Globus pallidus (tissue), 1 donor: ENCODE data around the gene CCL18.
"Not testable (repeated sequence)": the region's sequence is repeated elsewhere in the genome, so short reads cannot be mapped to it uniquely, and the experiment has no call there.

Source experiments
- DNase-seq: peaks from one replicate; pipeline ENCODE4 v3.0.0-alpha.2; 2015; ENCODE audit warnings: low spot score

Gene CCL18

GRCh38 chr17:36072431-36073121 is 8.5 kb downstream of the CCL18 start:
- DNase-seq, result peak; percentile 16

DNA sequence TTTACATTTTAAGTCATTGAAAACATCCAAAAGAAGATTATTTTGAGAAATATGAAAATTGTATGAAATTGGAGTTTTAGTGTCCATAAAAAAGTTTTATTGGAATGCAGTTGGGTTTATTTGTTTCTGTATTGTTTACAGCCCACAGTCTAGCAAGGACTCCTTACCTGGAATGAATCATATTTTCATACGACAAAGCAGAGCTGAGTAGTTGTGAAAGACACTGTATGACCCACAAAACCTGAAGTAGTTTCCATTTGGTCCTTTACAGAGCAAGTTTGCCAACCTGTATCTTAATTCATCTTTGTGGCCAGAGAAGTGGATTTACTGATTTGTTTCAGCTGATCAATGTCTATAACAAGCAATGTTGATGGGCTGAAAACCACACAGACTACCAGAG is 10.3 kb downstream of the CCL18 start:
- no peak for DNase-seq

- not testable (repeated sequence) for DNase-seq
Observed at GRCh38 chr17:36081681-36082471, 17.8 kb downstream of the CCL18 start.

DNA sequence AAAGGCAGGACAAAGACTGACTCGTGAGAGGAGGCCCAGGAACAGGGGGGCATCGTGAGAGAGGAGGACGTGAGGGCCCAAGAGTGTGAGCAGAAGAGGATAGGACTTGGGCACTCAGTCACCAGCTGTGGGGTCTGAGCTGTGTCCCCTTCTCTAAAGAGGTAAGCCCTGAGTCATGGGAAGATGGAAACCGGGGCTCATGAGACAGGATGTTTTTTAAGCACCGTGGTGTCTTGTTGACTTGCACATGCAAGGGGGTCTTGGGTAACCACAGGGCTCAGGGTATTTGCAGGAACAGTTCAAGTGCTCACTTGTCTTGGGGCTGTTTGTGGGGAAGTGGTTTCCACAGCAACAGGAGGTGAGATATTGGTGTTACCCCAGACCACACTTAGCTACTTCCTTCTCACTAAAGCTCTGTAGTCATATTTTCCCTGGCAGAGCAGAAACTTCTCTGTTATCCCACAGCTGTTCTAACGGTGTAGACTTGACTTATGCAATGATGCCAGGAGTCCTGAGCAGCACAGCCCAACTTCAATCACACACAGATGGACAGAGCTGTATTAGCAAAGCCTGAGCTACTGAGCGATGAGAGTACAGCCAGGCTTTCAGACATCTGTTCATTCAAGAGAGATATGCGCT is 18.5 kb downstream of the CCL18 start:
- DNase-seq, result not testable (repeated sequence)

DNA sequence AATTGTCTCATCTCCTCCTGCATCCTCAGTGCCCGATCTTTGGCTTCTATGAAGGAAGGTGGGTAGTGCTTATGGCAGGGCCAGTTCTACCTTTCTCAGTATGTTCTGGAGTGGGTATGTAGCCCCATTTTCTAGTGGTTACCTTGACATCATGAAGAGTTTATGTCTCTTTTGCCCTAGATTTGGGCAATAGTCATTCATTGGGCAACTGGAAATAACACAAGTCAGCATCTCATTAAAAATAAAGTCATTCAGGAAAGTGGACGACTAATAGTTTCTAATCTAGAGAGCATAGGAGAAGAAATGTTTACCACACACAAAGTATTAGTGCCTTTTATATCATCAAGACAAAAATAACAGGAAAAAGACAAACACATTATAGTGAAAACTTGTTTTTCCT is 19.6 kb downstream of the CCL18 start:
- not testable (repeated sequence) for DNase-seq

GRCh38 chr17:36085765-36086164 is 21.7 kb downstream of the CCL18 start:
- DNase-seq, result peak; percentile 10

GRCh38 chr17:36086791-36087190 is 22.7 kb downstream of the CCL18 start:
- no peak for DNase-seq

- DNase-seq, result not testable (repeated sequence)
Observed at GRCh38 chr17:36087471-36087870, 23.4 kb downstream of the CCL18 start.

- not testable (repeated sequence) for DNase-seq
Observed at GRCh38 chr17:36087897-36088572, 24.0 kb downstream of the CCL18 start.

GRCh38 chr17:36088670-36089338 is 24.7 kb downstream of the CCL18 start:
- no peak for DNase-seq

DNA sequence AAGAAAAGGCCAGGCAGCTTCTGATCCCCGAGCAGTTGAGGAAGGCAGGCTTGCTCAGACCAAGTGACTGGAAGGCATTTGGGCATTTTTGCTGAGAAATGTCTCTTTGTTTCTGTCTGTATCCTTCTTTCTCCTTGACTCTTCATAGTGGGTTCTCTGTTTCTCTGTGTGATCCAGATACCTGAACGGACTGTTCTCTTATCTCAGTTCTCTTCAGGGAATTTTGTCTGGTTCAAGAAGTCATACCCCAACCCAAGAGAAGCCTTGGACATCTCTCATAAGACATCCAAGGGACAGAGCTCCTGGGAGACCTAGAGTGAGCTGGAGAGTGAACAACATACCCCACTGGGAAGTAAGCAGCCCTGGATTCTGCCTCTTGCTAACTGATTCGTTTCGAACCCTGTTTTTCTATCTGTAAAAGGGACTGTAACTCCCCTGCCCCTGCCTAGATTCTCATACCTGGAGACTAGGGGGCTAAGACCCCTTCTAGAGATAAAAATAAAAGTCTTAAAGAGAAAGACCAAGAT is 25.3 kb downstream of the CCL18 start:
- DNase-seq, result no peak

DNA sequence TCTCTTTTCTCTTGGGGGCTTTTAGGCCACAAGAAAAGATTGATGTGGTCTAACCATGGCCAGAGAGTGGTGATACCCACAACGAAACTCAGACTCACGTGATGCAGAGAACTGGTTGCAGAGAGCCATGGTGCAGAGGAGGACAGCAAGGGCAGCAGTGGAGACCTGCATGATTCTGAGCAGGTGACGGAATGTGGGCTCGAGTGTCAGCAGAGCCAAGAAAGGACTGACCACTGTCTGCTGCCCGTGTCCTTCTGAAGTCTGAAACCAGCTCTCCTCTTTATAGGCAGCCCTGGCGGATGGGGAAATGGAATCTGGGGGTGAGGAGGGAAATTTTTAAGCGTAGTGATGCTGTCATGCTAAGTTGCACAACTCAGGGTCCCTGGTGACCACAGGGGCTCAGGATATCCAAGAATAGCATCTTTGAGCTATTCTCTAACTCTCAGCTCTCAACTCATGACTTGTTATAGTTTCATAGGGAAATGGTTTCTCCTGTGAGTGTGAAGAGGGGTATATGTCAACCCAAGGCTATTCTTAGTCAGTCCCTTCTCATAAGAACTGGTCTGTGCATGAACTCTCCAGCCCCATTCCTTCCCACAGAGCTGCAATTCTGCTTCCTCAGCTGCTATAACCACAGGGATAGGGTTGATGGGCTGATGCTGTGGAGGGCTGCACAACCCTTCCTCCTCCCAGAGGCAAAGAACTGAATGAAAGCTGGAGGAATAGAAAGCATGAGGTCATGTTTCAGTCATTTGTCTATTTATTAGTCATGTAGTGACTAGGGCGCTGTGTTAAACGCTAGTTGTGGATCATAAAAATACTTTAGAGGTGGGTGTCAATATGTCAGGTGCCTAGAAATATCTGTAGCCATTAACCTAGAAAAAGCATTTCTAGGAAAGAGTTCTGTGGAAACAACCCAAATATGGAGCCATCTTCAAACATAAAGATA is 26.1 kb downstream of the CCL18 start, which contains the start of gene CCL3:
CCL3 (minus strand) TSS at position 256 of the 949 bp plus-strand sequence; CDS start at position 171, 85 bp downstream.
- peak; percentile 45 for DNase-seq

DNA sequence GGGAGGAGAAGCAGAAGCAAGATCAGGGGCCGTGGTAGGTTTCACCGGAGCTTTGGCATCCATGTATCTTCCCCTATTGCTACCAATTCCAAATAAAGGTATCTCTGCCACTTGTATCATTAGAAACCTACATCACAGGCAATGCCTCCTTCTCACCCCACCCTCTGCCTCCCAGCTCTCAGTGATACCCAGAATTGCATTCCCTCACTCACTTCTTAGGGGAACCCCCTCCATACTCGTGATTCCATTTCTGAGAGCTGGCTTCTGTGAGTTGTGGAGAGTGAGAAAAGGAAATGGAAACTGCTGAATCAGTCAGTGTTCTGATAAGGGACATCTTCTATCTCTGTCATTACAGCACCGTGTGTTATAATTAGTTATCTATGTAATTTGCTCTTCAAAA is 28.2 kb downstream of the CCL18 start:
- DNase-seq, result no peak

DNA sequence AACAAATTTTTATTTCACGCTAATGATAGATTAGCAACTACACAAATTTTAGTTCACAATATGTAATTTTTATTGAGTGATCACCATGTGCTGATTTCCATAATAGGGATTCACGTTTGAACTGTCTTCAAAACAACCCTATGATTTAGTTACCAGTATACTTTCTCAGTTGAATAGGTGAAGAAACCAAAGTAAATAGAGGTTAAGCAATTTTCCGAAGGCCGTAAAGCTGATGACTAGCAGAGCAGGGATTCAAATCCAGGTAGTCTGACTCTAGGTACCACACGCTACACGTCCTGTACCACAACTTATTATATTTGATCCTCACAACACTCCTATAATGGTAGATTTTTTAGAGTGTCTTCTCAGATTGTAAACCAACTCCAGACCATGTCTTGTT is 28.6 kb downstream of the CCL18 start:
- not testable (repeated sequence) for DNase-seq

DNA sequence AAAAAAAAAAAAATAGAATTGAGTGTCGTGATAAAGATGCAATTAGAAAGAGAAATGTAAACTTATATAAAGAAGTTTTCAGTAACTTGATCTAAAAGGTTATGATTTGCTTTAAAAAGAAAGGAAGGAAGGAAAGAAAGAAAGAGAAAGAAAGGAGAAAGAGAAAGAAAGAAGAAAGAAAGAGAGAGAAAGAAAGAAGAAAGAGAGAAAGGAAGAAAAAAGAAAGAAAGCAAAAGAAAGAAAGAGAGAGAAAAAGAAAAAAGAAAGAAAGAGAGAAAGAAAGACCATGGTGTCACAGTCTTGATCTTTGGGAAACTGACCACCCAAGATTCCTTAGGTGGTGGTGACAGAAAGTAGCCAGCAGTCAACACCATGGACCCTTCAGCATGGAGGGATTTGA is 30.2 kb downstream of the CCL18 start:
- no peak for DNase-seq

DNA sequence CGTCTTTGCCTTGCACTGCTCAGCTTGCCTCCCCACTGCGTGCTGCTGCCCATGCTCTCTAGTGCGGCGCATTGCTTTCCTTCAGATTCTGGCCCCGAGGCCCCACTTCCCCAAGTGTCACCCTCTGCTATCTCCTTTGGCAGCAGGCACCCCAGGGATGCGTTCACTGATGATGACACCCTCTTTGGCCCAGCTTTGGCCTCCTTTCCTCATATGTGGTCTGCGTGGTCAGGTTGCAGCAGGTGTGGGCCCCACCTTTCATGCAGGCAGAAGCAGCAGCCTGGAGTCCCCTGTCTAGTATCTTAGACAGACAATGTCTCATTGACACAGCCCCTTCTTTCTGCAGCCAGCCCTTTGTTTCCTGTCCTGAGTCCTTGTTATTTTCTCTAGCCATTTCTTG is 30.7 kb downstream of the CCL18 start:
- no peak for DNase-seq

DNA sequence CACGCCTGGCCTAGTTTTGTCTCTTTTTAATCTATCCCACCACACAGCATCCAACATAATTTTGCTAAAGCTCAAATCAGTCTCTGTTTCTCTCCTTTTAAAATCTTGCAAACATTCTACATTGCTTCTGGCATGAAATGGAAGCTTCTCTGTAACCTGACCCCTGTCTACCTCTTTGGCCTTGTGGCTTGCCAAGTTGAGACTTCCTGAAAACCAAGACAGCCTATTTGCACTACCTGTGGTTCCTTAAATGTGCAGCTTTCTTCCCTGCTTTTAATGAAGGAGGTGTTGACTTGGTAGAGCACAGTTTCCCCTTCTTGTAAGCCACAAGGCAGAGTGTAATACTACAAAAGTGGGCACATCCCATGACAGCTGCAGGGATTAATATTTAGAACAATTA is 31.9 kb downstream of the CCL18 start:
- DNase-seq, result no peak

- DNase-seq, result not testable (repeated sequence)
Observed at GRCh38 chr17:36099004-36099403, 34.9 kb downstream of the CCL18 start.

DNA sequence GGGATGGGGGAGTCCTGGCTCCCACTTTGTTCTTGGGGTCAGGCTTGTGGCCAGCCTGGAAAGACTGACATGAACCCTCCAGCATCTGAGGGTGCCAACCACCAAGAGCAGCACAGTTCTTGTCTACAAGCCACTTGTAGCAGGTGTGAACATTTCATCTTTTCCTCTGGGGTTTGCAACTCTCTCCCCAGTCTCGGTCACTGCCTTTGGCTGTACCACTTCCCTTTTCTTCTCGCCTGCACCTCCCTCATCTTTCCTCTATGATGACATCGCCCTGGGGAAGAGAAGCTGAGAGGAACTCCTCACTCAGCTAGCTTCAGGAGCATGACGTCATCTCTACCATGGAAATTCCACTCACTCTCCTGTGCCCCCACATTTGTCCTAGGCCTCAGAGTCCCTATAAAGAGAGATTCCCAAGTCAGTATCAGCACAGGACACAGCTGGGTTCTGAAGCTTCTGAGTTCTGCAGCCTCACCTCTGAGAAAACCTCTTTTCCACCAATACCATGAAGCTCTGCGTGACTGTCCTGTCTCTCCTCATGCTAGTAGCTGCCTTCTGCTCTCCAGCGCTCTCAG is 39.4 kb downstream of the CCL18 start, which contains the start of gene CCL4:
CCL4 (plus strand) TSS at position 427 of the 575 bp plus-strand sequence; CDS start at position 506, 79 bp downstream.
- DNase-seq, result peak; percentile 23

GRCh38 chr17:36104246-36104645 is 40.2 kb downstream of the CCL18 start:
- DNase-seq, result not testable (repeated sequence)
